Effector memory CD4-positive, alpha-beta T cell (primary cell): ENCODE data around the gene GGTLC1.
"Not testable (repeated sequence)": the region's sequence is repeated elsewhere in the genome, so short reads cannot be mapped to it uniquely, and the experiment has no call there.

Experiments
- DNase-seq, 3 donors: peaks; one replicate each; pipeline ENCODE4 v3.0.0-alpha.2; 2020
- H3K27ac ChIP-seq: 2 replicates; pipeline ENCODE4 v1.7.0; 2013; ENCODE audit warnings: mild to moderate bottlenecking, low read length, moderate library complexity; ENCODE audit not compliant: insufficient read depth, poor library complexity, severe bottlenecking
- H3K27me3 ChIP-seq: replicated peaks from 2 replicates; pipeline ENCODE4 v1.7.0; 2013; ENCODE audit warnings: mild to moderate bottlenecking, low read length; ENCODE audit not compliant: insufficient read depth, control insufficient read depth, poor library complexity, severe bottlenecking
- H3K36me3 ChIP-seq: 2 replicates; pipeline ENCODE4 v1.7.0; 2013; ENCODE audit warnings: mild to moderate bottlenecking, low read length, moderate library complexity; ENCODE audit not compliant: control insufficient read depth, insufficient read depth
- H3K4me1 ChIP-seq: 2 replicates; pipeline ENCODE4 v1.7.0; 2013; ENCODE audit warnings: low read length, mild to moderate bottlenecking; ENCODE audit not compliant: control insufficient read depth, insufficient read depth, poor library complexity, severe bottlenecking
- H3K4me3 ChIP-seq: 2 replicates; pipeline ENCODE4 v1.7.0; 2013; ENCODE audit warnings: low read length, low read depth, mild to moderate bottlenecking; ENCODE audit not compliant: insufficient read depth, poor library complexity, severe bottlenecking
- H3K9me3 ChIP-seq: 2 replicates; pipeline ENCODE4 v1.7.0; 2013; ENCODE audit warnings: mild to moderate bottlenecking, low read length, moderate library complexity; ENCODE audit not compliant: control insufficient read depth

Gene GGTLC1

DNA sequence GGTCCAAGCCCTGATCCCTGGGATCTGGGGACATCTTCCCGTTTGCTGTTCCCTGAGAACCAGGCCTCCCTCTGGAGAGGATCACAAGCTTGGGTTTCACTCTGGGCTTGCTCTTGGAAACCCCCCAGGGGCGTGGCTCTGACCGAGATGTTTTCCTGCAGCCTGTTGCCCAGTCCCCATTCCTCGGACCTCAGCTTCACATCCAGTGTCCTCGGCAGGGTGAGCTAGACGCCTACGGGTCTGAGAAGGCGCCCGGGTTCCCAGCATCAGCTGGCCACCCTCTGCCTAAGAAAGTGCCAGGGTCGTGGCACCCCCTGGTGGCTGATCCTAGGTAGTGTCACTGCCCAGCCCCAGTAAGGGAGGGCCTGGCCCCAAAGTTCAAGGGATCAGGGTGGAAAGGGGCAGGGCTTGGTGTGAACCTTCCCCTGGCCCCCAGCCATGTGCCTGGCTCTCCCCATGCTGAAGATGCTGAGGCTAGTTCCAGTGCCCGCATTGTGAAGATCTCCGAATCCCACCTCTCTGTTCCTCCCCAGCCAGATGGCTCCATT, 4.0 kb downstream of the GGTLC1 start:
- not testable (repeated sequence) for H3K27me3 ChIP-seq, H3K27ac ChIP-seq, H3K36me3 ChIP-seq, H3K4me3 ChIP-seq, DNase-seq, H3K4me1 ChIP-seq, H3K9me3 ChIP-seq

GRCh38 chr20:23982112-23983018, 6.2 kb downstream of the GGTLC1 start:
- H3K36me3 ChIP-seq, DNase-seq, H3K27ac ChIP-seq, H3K9me3 ChIP-seq, H3K27me3 ChIP-seq, H3K4me3 ChIP-seq, H3K4me1 ChIP-seq: not testable (repeated sequence)

GRCh38 chr20:23981526-23981925, 7.1 kb downstream of the GGTLC1 start:
- not testable (repeated sequence) for H3K9me3 ChIP-seq, H3K4me1 ChIP-seq, H3K36me3 ChIP-seq, H3K4me3 ChIP-seq, H3K27me3 ChIP-seq, H3K27ac ChIP-seq, DNase-seq

GRCh38 chr20:23981014-23981413, 7.6 kb downstream of the GGTLC1 start:
- H3K27ac ChIP-seq, H3K36me3 ChIP-seq, DNase-seq: not testable (repeated sequence)

DNA sequence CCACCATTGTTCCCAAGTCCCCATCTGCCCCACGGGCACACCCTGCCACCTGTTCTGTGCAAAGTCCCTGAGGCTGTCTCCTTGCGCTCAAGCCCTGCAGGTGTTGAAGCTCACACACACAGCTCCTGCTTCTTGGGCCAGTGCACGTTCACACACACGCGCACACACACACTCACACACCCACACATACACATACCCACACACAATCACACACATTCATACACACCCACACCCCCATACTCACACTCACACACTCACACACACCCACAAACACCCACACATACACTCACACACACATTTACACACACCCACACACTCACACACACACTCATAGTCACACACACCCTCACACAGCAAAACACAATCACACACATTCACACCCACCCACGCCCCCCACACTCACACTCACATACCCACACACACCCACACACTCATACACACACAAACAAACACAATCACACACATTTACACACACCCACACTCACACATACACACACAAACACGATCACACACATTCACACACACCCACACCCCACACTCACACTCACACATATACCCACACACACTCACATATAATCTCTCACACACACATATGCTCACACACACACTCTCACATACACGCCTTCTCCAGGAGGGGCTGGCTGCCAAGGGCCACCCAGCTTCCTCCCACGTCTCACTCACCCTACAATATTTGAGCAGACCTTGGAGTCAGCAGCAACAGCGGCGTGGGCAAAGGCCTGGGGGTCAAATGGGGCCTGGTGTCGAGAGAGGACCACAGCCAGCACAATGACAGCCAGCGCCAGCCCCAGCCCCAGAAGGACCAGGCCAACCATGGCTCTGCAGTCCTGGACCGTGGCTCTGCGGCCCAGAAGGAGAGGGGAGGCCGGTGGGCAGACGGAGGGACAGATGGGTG, 8.4 kb downstream of the GGTLC1 start:
- not testable (repeated sequence) for H3K27ac ChIP-seq, H3K9me3 ChIP-seq, H3K4me3 ChIP-seq, H3K4me1 ChIP-seq, H3K36me3 ChIP-seq, H3K27me3 ChIP-seq, DNase-seq

More at GRCh38 chr20:23981014-23981413, 7.6 kb downstream of the GGTLC1 start:
- not testable (repeated sequence) for H3K4me3 ChIP-seq, H3K9me3 ChIP-seq, H3K27me3 ChIP-seq, H3K4me1 ChIP-seq

GRCh38 chr20:23979380-23979779, 9.2 kb downstream of the GGTLC1 start:
- not testable (repeated sequence) for H3K4me1 ChIP-seq, H3K9me3 ChIP-seq, H3K36me3 ChIP-seq, DNase-seq, H3K4me3 ChIP-seq, H3K27me3 ChIP-seq, H3K27ac ChIP-seq

DNA sequence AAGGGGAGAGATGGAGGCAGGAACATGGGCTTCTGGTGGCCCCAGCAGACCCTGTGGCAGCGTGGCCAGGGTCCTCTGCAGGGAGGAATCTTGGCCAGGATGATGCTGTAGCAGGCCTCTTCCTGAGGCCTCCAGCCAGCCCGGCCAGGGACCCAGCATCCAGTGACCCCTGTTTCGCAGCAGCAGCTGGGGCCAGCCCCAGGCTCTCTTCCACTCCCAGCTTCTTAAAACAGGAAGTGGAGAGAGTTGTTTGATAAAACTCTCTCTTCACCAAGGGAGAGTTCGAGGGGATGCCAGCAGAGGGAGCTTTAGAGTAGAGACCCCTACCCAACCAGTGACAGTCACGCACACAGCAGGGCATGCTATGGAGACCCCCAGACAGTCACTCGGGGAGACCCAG, 10.1 kb downstream of the GGTLC1 start:
- not testable (repeated sequence) for H3K9me3 ChIP-seq, H3K27me3 ChIP-seq, H3K4me3 ChIP-seq, DNase-seq, H3K27ac ChIP-seq, H3K36me3 ChIP-seq, H3K4me1 ChIP-seq

- Histone ChIP-seq H3K9me3 (no peaks in the 10 kb centered on the region), H3K27me3 (no peaks in the 10 kb centered on the region), H3K36me3 (no peaks in the 10 kb centered on the region), H3K4me1 (no peaks in the 10 kb centered on the region), H3K4me3 (no peak overlapping the region), H3K27ac (no peak overlapping the region)
- DNase-seq = no peak
Measured at GRCh38 chr20:23974966-23975365, 13.6 kb downstream of the GGTLC1 start.

DNA sequence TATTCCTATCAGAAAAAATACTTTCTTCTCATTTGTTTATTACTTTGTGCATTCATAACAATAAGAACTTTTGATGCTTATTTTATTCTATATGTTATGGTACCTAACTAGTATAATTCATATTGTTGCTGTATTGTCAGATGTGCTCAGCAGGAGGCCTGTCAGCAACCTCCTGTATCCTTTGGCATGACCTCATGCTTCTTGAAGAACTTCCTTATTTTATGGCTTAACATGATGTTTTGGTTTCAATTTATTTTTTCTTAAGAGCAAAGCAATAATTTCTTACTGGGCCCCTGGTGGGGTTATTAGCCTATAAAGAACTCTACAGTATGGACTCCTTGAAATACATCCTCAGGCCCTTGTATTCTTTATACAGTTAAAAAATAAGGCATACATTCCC, 17.3 kb downstream of the GGTLC1 start:
- Histone ChIP-seq H3K36me3 (no peaks in the 10 kb centered on the region), H3K27me3 (no peaks in the 10 kb centered on the region), H3K4me1 (no peaks in the 10 kb centered on the region), H3K4me3 (no peak overlapping the region), H3K27ac (no peak overlapping the region), H3K9me3 (no peaks in the 10 kb centered on the region)
- no peak for DNase-seq

- H3K36me3 ChIP-seq = no peaks in the 10 kb centered on the region
- no peaks in the 10 kb centered on the region for H3K9me3 ChIP-seq
- H3K4me1 ChIP-seq = no peaks in the 10 kb centered on the region
- no peak overlapping the region for H3K4me3 ChIP-seq
- no peaks in the 10 kb centered on the region for H3K27me3 ChIP-seq
- no peak for DNase-seq
- H3K27ac ChIP-seq = no peak overlapping the region
Measured at GRCh38 chr20:23970049-23970448, 18.5 kb downstream of the GGTLC1 start.
